Measurements from ENCODE around the gene SH3PXD2A. TPM values are rescaled to one million over a fixed set of nuclear protein-coding genes. Genes with fewer than 3 reads are reported as not detected.

The SH3PXD2A gene
- total and polyA plus RNA-seq, 2 of the 4 experiments (the other 2 are of a cell fraction) = 6.3 to 23.0 TPM

- 100% methylated on average over 3 of the region's 6 CpGs; no CpG with 5 or more reads in 1 of the 2 experiments for WGBS, 2 experiments (ENCODE audit: extremely low coverage in 2 of 2, insufficient read length in 1 of 2)
- Histone ChIP-seq H3K14ac (replicated peaks; ENCODE audit: low read depth, low read length) (no peak overlapping the region), H4K8ac (ENCODE audit: low read depth in 2 of 2, low read length in 2 of 2) (no peak overlapping the region), H4K20me1 (ENCODE audit: insufficient read depth, low read length) (no peaks in the 10 kb centered on the region), H3K18ac (ENCODE audit: low read depth, low read length) (no peak overlapping the region), H3K23ac (ENCODE audit: low read depth, low read length) (no peak overlapping the region), H3K27ac (ENCODE audit: insufficient read depth, low read length) (no peak overlapping the region), H3K36me3 (ENCODE audit: control insufficient read depth, insufficient read depth, low read length) (no peaks in the 10 kb centered on the region), H3K56ac (ENCODE audit: extremely low read depth, insufficient read depth, low read length) (no peak overlapping the region), H2BK15ac (ENCODE audit: low read depth, low read length) (no peak overlapping the region), H3K4me1 (ENCODE audit: control insufficient read depth, insufficient read depth, low read length) (no peaks in the 10 kb centered on the region), H2AK9ac (replicated peaks; ENCODE audit: low read depth, low read length, poor library complexity) (no peak overlapping the region), H2BK120ac (ENCODE audit: low read depth, low read length) (no peak overlapping the region), H3K9me1 (ENCODE audit: insufficient read depth, low read length) (peaks cover 6% of the 10 kb centered on the region), H2BK20ac (ENCODE audit: low read depth, low read length) (no peak overlapping the region), H3K27me3 (ENCODE audit: control insufficient read depth, insufficient read depth, low read length) (no peaks in the 10 kb centered on the region), H2BK5ac (ENCODE audit: low read depth, low read length, poor library complexity, severe bottlenecking) (no peak overlapping the region), H3K4ac (ENCODE audit: low read depth, low read length) (no peak overlapping the region), H2AK5ac (ENCODE audit: low read depth, low read length) (no peak overlapping the region), H4K5ac (ENCODE audit: low read depth, low read length) (no peak overlapping the region), H4K91ac (ENCODE audit: insufficient read depth, low read depth, low read length) (no peak overlapping the region), H3K79me1 (ENCODE audit: low read depth in 1 of 2, low read length in 2 of 2) (peaks cover 6 to 19% of the 10 kb centered on the region in 2 experiments; a peak in 2 of 4 replicates), H3K9ac (ENCODE audit: low read depth, low read length) (no peak overlapping the region), H3K9me3 (ENCODE audit: control insufficient read depth, insufficient read depth, low read length) (no peaks in the 10 kb centered on the region), H2AFZ (replicated peaks; ENCODE audit: low read length, poor library complexity) (no peak overlapping the region), H3K4me2 (ENCODE audit: low read depth, low read length) (no peak overlapping the region), H3K4me3 (ENCODE audit: insufficient read depth, low read depth, low read length) (no peak overlapping the region)
- dilution Hi-C loops (cut with HindIII; ENCODE audit: low sequenced_read_pairs, unreplicated experiment) (no loop called here), intact Hi-C loops (cut with micrococcal nuclease) (no loop called here), in situ Hi-C loops (cut with MboI; ENCODE audit: low sequenced_read_pairs) (no loop called here)
- CTCF ChIA-PET = no interaction called here
- DNase-seq = no peak
- ATAC-seq (ENCODE audit: low read depth) = no peak
- POLR2A ChIA-PET (ENCODE audit: unreplicated experiment) = no interaction called here
- BruUV-seq (replicated peaks) = no TSS peak
- no peak for TF ChIP-seq RCOR1 (IDR thresholded peaks at IDR 0.05; ENCODE audit: insufficient replicate concordance, low read length)
- TF ChIP-seq MAFK (IDR thresholded peaks at IDR 0.05; ENCODE audit: low read depth, low read length) = no peak
- TF ChIP-seq USF2 (IDR thresholded peaks at IDR 0.05; ENCODE audit: low read depth, low read length) = no peak
- TF ChIP-seq NFE2L2 (IDR thresholded peaks at IDR 0.05; ENCODE audit: low read depth, low read length) = no peak
- no peak for TF ChIP-seq MAZ (IDR thresholded peaks at IDR 0.05; ENCODE audit: borderline replicate concordance, low read depth, low read length)
- TF ChIP-seq ELK1 (IDR thresholded peaks at IDR 0.05; ENCODE audit: borderline replicate concordance, low read depth, low read length) = no peak
- TF ChIP-seq CEBPB (IDR thresholded peaks at IDR 0.05; ENCODE audit: low read depth, low read length) = no peak
These were observed 47.4 kb downstream of the SH3PXD2A start for GRCh38 chr10:103807996-103808395.
